GM19035 (cell line): ENCODE data around the gene PITX3.

Experiments used
- ATAC-seq: cut with Tn5 transposase; IDR thresholded peaks from one replicate; pipeline ENCODE4 v1.9.1; 2021; ENCODE audit not compliant: unreplicated experiment

Gene PITX3

DNA sequence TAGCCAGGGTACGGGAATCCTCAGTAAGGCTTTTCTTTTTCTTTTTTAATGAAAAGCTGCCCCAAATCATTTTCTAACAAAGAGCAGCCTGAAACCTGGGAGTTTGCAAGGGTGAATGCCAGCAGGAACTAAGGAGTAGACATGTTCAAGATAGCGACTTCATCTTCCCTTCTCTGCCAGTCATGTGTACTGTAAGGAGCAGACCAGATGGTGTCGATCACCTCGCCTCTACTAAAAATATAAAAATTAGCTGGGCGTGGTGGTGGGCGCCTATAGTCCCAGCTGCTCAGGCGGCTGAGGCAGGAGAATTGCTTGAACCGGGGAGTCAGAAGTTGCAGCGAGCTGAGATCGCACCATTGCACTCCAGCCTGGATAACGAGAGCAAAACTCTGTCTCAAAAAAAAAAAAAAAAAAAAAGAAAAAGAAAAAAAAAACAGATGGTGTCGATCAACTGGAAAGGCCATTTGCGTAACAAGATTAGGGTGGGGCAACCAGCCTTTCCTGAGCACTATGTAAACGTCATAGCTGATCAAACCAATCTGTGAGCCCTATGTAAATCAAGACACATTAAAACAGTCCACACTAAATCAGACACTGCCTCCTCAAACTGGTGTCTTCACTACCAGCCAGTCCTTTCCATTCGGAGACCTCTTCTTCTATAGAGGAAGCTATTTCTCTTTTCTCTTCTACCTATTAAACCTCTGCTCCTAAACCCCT is 55.3 kb downstream of the PITX3 start:
- ATAC-seq, result no peak

DNA sequence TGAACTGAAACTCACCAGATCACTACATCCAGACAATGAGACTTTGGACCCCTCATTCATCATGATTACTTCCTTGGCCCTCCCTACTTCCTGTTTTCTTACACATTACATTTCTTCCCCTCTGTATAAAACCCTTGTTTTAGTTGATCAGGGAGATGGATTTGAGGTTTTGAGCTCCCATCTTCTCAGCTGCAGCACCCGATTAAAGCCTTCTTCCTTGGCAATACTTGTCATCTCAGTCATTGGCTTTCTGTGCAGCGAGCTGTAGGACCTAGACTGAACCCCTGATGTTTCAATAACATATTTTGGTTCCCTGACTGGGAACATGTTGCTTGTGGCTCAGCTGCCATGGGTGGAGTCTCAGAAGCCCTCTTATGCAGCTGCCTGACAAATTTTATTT is 56.0 kb downstream of the PITX3 start:
- no peak for ATAC-seq

GRCh38 chr10:102184606-102185005 is 56.7 kb downstream of the PITX3 start:
- ATAC-seq, result no peak
